ENCODE data around the gene INO80D. TPM values are rescaled to one million over a fixed set of nuclear protein-coding genes. Genes with fewer than 3 reads are reported as not detected.

Gene INO80D
- total and polyA plus RNA-seq, 2 of the 13 experiments (the other 11 are each of a cell fraction or from before 2014, with no cell fraction given) = 7.6 to 7.9 TPM

DNA sequence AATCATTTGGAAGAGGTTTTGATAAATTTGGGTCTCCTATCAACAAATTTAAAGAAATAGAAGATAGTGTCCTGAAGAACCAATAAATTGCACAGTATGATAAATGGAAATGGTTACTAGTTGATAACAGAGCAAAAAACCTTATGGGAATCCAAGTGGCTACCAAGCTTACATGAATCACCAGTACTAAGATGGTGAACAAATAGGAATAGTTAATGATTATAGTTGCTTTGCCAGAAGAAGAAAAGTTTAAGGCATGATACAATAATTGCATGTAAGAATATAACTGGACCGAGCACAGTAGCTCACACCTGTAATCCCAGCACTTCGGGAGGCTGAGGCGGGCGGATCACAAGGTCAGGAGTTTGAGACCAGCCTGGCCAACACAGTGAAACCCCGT is 19.6 kb upstream of the INO80D start (continued):
- TF ChIP-seq, protein P1, sequence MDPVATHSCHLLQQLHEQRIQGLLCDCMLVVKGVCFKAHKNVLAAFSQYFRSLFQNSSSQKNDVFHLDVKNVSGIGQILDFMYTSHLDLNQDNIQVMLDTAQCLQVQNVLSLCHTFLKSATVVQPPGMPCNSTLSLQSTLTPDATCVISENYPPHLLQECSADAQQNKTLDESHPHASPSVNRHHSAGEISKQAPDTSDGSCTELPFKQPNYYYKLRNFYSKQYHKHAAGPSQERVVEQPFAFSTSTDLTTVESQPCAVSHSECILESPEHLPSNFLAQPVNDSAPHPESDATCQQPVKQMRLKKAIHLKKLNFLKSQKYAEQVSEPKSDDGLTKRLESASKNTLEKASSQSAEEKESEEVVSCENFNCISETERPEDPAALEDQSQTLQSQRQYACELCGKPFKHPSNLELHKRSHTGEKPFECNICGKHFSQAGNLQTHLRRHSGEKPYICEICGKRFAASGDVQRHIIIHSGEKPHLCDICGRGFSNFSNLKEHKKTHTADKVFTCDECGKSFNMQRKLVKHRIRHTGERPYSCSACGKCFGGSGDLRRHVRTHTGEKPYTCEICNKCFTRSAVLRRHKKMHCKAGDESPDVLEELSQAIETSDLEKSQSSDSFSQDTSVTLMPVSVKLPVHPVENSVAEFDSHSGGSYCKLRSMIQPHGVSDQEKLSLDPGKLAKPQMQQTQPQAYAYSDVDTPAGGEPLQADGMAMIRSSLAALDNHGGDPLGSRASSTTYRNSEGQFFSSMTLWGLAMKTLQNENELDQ (CRISPR knock-in tag; IDR thresholded peaks at IDR 0.05; ENCODE audit: borderline replicate concordance) = no peak
- TF ChIP-seq ZNF652 (CRISPR knock-in tag; IDR thresholded peaks at IDR 0.05; ENCODE audit: borderline replicate concordance, low read depth) (no peak), ZNF598 (CRISPR knock-in tag; IDR thresholded peaks at IDR 0.05; ENCODE audit: borderline replicate concordance) (no peak), ZNF562 (CRISPR knock-in tag; IDR thresholded peaks at IDR 0.05; ENCODE audit: borderline replicate concordance) (no peak)

DNA sequence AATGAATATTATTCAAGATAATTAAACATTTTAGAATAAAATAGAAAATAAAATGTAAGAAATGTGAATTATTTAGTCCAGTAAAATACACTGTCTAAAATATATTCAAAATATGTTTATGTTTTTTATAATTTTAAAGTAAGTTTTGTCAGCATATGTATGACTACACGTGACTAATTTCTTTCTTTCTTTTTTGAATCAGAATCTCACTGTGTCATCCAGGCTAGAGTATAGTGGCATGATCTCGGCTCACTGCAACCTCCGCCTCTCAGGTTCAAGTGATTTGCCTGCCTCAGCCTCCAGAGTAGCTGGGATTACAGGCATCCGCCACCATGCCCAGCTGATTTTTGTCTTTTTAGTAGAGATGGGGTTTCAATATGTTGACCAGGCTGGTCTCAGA is 19.1 kb upstream of the INO80D start:
- Histone ChIP-seq H3K36me3 (replicated peaks in 1 of 2; ENCODE audit: control insufficient read depth in 1 of 2, insufficient read depth in 2 of 2, low read length in 2 of 2) (no peaks in the 10 kb centered on the region), H3K9me3 (ENCODE audit: low read length) (no peaks in the 10 kb centered on the region), H3K79me2 (ENCODE audit: insufficient read depth, low read length) (no peaks in the 10 kb centered on the region), H3K27ac (ENCODE audit: extremely low read length, insufficient read depth, low read length) (no peak overlapping the region), H3K4me3 (replicated peaks in 1 of 3; ENCODE audit: insufficient read depth in 1 of 3, low read depth in 2 of 3, low read length in 3 of 3) (no peak overlapping the region), H3K9ac (ENCODE audit: insufficient read depth, low read depth, low read length) (no peak overlapping the region), H3K4me1 (ENCODE audit: insufficient read depth, low read length) (no peaks in the 10 kb centered on the region), H3K4me2 (ENCODE audit: low read depth, low read length) (no peak overlapping the region), H3K27me3 (ENCODE audit: control insufficient read depth in 1 of 2, insufficient read depth in 2 of 2, low read length in 2 of 2) (no peaks in the 10 kb centered on the region), H4K20me1 (ENCODE audit: insufficient read depth, low read length) (no peaks in the 10 kb centered on the region), H2AFZ (ENCODE audit: low read length) (no peak overlapping the region)
- ChIA-PET CTCF (ENCODE audit: low intra/inter-chr PET ratio, low total read pairs) (no interaction called here), POLR2A (no interaction called here)
- in situ Hi-C loops (cut with HindIII; ENCODE audit: extremely low pct_ligation_motif_present, low pct_unique_long_range_greater_than_20kb) = no loop called here
- FAIRE-seq = no peak
- WGBS (ENCODE audit: low lambda C conversion rate) = 96% methylated on average over 4 of the region's 4 CpGs
- DNase-seq (ENCODE audit: low spot score) = no peak
- BruUV-seq (replicated peaks) = no TSS peak
- intact Hi-C loops (cut with micrococcal nuclease; ENCODE audit: unreplicated experiment) = no loop called here
- no peak for ATAC-seq
- no peak for TF ChIP-seq ZNF207 (IDR thresholded peaks at IDR 0.05; ENCODE audit: borderline replicate concordance)
- no peak for TF ChIP-seq ZNF703 (CRISPR knock-in tag; IDR thresholded peaks at IDR 0.05; ENCODE audit: borderline replicate concordance)
- no peak for TF ChIP-seq MEIS2 (CRISPR knock-in tag; IDR thresholded peaks at IDR 0.05)
- TF ChIP-seq MBD4 (IDR thresholded peaks at IDR 0.05; ENCODE audit: borderline replicate concordance, low read length) = no peak
- no peak for TF ChIP-seq ZNF614 (CRISPR knock-in tag; IDR thresholded peaks at IDR 0.05; ENCODE audit: borderline replicate concordance)
- TF ChIP-seq ZKSCAN1 (IDR thresholded peaks at IDR 0.05; ENCODE audit: low read length) = no peak
- TF ChIP-seq GABPA (IDR thresholded peaks at IDR 0.05; ENCODE audit: low read depth, low read length) = no peak
- TF ChIP-seq GABPA (CRISPR knock-in tag; IDR thresholded peaks at IDR 0.05; ENCODE audit: low read depth) = no peak
- TF ChIP-seq, protein P2, sequence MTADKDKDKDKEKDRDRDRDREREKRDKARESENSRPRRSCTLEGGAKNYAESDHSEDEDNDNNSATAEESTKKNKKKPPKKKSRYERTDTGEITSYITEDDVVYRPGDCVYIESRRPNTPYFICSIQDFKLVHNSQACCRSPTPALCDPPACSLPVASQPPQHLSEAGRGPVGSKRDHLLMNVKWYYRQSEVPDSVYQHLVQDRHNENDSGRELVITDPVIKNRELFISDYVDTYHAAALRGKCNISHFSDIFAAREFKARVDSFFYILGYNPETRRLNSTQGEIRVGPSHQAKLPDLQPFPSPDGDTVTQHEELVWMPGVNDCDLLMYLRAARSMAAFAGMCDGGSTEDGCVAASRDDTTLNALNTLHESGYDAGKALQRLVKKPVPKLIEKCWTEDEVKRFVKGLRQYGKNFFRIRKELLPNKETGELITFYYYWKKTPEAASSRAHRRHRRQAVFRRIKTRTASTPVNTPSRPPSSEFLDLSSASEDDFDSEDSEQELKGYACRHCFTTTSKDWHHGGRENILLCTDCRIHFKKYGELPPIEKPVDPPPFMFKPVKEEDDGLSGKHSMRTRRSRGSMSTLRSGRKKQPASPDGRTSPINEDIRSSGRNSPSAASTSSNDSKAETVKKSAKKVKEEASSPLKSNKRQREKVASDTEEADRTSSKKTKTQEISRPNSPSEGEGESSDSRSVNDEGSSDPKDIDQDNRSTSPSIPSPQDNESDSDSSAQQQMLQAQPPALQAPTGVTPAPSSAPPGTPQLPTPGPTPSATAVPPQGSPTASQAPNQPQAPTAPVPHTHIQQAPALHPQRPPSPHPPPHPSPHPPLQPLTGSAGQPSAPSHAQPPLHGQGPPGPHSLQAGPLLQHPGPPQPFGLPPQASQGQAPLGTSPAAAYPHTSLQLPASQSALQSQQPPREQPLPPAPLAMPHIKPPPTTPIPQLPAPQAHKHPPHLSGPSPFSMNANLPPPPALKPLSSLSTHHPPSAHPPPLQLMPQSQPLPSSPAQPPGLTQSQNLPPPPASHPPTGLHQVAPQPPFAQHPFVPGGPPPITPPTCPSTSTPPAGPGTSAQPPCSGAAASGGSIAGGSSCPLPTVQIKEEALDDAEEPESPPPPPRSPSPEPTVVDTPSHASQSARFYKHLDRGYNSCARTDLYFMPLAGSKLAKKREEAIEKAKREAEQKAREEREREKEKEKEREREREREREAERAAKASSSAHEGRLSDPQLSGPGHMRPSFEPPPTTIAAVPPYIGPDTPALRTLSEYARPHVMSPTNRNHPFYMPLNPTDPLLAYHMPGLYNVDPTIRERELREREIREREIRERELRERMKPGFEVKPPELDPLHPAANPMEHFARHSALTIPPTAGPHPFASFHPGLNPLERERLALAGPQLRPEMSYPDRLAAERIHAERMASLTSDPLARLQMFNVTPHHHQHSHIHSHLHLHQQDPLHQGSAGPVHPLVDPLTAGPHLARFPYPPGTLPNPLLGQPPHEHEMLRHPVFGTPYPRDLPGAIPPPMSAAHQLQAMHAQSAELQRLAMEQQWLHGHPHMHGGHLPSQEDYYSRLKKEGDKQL (CRISPR knock-in tag; IDR thresholded peaks at IDR 0.05; ENCODE audit: low read depth) = no peak
- TF ChIP-seq KDM3A (CRISPR knock-in tag; IDR thresholded peaks at IDR 0.05; ENCODE audit: low read depth) = no peak
- TF ChIP-seq, protein P3, sequence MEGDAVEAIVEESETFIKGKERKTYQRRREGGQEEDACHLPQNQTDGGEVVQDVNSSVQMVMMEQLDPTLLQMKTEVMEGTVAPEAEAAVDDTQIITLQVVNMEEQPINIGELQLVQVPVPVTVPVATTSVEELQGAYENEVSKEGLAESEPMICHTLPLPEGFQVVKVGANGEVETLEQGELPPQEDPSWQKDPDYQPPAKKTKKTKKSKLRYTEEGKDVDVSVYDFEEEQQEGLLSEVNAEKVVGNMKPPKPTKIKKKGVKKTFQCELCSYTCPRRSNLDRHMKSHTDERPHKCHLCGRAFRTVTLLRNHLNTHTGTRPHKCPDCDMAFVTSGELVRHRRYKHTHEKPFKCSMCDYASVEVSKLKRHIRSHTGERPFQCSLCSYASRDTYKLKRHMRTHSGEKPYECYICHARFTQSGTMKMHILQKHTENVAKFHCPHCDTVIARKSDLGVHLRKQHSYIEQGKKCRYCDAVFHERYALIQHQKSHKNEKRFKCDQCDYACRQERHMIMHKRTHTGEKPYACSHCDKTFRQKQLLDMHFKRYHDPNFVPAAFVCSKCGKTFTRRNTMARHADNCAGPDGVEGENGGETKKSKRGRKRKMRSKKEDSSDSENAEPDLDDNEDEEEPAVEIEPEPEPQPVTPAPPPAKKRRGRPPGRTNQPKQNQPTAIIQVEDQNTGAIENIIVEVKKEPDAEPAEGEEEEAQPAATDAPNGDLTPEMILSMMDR (CRISPR knock-in tag; IDR thresholded peaks at IDR 0.05) = no peak

All from HepG2 (cell line).